Upper lobe of right lung (tissue), 1 donor: ENCODE data around the gene ST6GAL1. TPM values are rescaled to one million over a fixed set of nuclear protein-coding genes. Genes with fewer than 3 reads are reported as not detected.

Experiments
- ATAC-seq: fragments of 200-7000 bp; cut with Tn5 transposase; one replicate; pipeline ENCODE4 v1.9.1; 2020; ENCODE audit warnings: mild to moderate bottlenecking, moderate library complexity
- DNase-seq: peaks from one replicate; pipeline ENCODE4 v3.0.0-alpha.2; 2020
- H3K27ac ChIP-seq: fragments of 200-600 bp; one replicate; pipeline ENCODE4 v1.8.0; 2022
- H3K27me3 ChIP-seq: fragments of 200-600 bp; one replicate; pipeline ENCODE4 v1.8.0; 2022; ENCODE audit warnings: mild to moderate bottlenecking
- H3K36me3 ChIP-seq: fragments of 200-600 bp; one replicate; pipeline ENCODE4 v1.8.0; 2022
- H3K4me1 ChIP-seq: fragments of 200-600 bp; one replicate; pipeline ENCODE4 v1.8.0; 2022
- H3K4me3 ChIP-seq: fragments of 200-600 bp; one replicate; pipeline ENCODE4 v1.8.0; 2022; ENCODE audit warnings: mild to moderate bottlenecking
- H3K9me3 ChIP-seq: fragments of 200-600 bp; one replicate; pipeline ENCODE4 v1.8.0; 2022
- intact Hi-C: fragments of 100-400 bp; cut with DNase I; formaldehyde crosslinking; loops from one replicate; pipeline ENCODE4 v1.11.0; 2022
- total RNA-seq: library from RNA; stranded (reverse); fragmentation: NEBNext Ultra II Directional; extraction: Animal tissue kit (Norgen Biotek cat#: 25700); gene quantifications from one replicate; pipeline ENCODE4 v1.2.1, GENCODE V29; 2021
- TF ChIP-seq, protein P1 (sequence below): fragments of 200-600 bp; IDR thresholded peaks from one replicate; pipeline ENCODE4 v1.8.0; 2022; ENCODE audit warnings: antibody characterized with exemption
- donor health status: DM: no; HTN: yes; CAD: no; lungs with severe emphysema.

The ST6GAL1 gene
- total RNA-seq, 1 donor from 2014 or later: 116 TPM

DNA sequence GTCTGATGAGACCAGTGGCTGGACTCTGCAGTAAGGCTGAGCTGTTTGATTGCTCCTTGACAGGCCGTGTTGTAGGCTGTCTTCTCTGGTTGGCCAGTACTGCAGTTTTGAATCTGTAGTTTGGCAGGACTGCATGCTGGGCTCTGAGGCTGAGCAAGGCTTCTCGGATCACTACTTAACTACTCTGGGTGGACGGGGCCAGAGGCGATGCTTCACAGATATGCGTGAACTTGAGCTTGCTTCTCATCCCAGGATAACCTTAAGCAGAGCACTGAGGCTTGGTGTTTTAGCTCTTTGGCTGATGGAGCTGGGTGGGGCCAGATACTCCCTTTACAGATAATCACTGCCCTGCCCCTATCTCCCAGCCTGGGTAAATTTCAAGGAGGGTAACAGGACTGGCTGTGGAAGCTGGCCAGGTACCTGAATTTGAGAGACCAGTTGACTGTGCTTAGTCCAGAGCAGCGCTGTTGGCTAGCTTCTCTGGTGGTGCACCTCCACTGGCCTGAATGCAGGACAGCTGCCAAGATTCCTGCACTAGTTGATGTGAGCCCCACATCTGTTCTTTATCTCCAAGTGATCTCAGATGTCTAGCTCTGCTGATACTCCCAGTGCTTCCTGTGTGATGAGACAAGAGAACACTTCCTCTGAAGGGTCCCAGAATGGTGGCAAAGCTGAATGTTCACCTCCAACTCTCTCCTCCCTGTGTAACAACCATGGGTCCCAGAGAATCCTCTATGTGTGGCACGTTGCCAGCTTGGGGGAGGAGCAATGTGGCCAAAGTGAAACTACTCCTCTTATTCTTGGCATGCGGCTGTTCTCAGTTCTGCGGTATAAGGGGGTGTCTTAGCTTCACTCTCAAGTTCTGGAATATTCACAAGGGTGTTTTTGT lies 171.1 kb downstream of the ST6GAL1 start:
- ATAC-seq: peak; percentile 82
- peak; percentile 72 for DNase-seq
- H3K4me1 ChIP-seq: peaks cover 14% of the 10 kb centered on the region
- intact Hi-C loops: no loop called here
- peak overlapping the region; percentile 56 for H3K27ac ChIP-seq
- peak overlapping the region; percentile 50 for H3K4me3 ChIP-seq
- H3K27me3 ChIP-seq: no peaks in the 10 kb centered on the region
- no peaks in the 10 kb centered on the region for H3K36me3 ChIP-seq
- H3K9me3 ChIP-seq: no peaks in the 10 kb centered on the region
- TF ChIP-seq, protein P1, sequence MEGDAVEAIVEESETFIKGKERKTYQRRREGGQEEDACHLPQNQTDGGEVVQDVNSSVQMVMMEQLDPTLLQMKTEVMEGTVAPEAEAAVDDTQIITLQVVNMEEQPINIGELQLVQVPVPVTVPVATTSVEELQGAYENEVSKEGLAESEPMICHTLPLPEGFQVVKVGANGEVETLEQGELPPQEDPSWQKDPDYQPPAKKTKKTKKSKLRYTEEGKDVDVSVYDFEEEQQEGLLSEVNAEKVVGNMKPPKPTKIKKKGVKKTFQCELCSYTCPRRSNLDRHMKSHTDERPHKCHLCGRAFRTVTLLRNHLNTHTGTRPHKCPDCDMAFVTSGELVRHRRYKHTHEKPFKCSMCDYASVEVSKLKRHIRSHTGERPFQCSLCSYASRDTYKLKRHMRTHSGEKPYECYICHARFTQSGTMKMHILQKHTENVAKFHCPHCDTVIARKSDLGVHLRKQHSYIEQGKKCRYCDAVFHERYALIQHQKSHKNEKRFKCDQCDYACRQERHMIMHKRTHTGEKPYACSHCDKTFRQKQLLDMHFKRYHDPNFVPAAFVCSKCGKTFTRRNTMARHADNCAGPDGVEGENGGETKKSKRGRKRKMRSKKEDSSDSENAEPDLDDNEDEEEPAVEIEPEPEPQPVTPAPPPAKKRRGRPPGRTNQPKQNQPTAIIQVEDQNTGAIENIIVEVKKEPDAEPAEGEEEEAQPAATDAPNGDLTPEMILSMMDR: no peak

DNA sequence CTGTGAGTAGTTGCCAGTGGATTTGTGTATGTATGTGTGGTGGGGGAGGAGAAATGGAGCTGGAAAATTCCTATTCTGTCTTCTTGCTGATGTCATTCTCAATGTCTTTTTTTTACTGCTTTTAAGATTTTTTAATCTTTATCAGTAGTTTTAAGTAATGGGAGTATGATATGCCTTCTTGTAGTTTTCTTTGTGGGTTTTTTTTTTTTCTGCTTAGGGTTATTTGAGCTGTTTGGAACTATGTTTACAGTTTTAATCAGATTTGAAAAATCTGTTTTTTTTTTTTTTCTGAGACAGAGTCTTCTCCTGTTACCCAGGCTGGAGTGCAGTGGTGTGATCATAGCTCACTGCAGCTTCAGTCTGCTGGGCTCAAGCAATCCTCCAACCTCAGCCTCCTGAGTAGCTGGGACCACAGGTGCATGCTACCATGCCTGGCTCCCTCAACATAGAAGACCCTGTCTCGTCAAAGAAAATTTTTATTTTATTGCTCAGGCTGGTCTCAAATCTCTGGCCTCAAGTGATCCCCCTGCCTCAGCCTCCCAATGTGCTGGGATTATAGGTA lies 171.8 kb downstream of the ST6GAL1 start:
- no peak for ATAC-seq
- Histone ChIP-seq H3K27ac (peak overlapping the region; percentile 56), H3K27me3 (no peaks in the 10 kb centered on the region), H3K4me1 (peaks cover 14% of the 10 kb centered on the region), H3K36me3 (no peaks in the 10 kb centered on the region), H3K9me3 (no peaks in the 10 kb centered on the region), H3K4me3 (peak overlapping the region; percentile 50)
- intact Hi-C loops: no loop called here
- DNase-seq: no peak
- TF ChIP-seq, protein P1: no peak

DNA sequence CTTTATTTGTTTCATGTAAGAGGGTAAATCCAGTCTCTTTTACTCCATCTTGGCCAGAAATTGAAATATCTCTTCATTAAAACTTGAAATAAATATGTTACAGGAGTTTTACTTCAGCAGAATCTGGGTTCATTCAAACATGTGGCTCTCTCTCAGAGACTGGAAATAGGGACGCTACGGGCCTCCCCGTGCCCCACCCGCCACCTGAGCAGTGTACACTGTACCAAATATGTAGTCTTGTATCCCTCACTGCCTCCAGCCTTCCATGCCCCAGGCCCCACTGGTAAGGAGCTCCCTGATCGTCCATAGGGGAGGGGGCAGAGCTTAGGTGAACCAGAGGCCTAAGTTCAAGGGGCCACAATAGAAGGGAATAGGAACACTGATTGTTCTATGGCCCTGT lies 172.9 kb downstream of the ST6GAL1 start:
- intact Hi-C loops: no loop called here
- TF ChIP-seq, protein P1: no peak
- Histone ChIP-seq H3K27ac (no peak overlapping the region), H3K27me3 (no peaks in the 10 kb centered on the region), H3K36me3 (no peaks in the 10 kb centered on the region), H3K4me3 (no peak overlapping the region), H3K4me1 (peaks cover 14% of the 10 kb centered on the region), H3K9me3 (no peaks in the 10 kb centered on the region)
- DNase-seq: no peak
- no peak for ATAC-seq

DNA sequence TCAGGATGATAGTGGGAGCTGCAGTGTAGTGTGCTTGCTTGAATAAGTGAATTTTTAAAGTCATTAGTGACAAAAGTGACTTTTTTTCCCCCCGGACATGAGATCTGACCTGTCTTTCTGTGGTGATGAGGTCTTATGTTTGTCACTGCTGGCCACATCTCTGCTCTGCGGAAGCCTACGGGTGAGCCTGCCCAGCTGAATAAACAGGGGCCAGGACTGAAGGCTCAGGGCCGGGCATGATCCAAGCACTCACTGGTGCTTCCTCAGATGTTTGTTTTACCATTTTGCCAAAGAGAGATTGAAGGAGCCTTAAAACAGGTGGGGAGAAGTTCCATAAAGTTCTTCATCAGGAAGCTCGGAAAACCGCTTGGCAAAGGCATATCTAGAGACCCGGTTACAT lies 174.0 kb downstream of the ST6GAL1 start:
- no peaks in the 10 kb centered on the region for H3K27me3 ChIP-seq
- TF ChIP-seq, protein P1: no peak

DNA sequence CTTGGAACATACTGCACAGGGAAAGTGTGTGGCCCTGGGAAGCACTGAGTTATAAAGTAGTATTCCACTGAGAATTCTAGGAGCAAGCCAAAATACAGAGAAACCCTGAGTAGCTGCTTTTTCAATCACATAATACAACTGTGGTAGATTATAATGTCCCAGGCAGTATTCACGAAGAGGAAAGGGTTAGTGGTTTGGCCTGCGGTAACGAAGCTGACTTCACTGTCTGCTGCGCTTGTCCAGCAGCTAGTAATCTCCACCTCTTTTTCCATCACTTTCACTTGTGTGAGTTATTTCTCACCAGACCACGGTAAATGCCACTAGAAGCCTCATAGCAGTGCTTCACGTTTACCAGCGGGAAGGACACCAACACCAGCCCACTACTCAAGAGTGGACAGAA lies 174.6 kb downstream of the ST6GAL1 start:
- intact Hi-C loops: no loop called here
- DNase-seq (no peak), ATAC-seq (no peak)
- Histone ChIP-seq H3K36me3 (no peaks in the 10 kb centered on the region), H3K9me3 (no peaks in the 10 kb centered on the region), H3K4me3 (no peak overlapping the region), H3K4me1 (peaks cover 14% of the 10 kb centered on the region), H3K27ac (no peak overlapping the region), H3K27me3 (no peaks in the 10 kb centered on the region)
- TF ChIP-seq, protein P1: no peak

More for the DNA sequence above, 174.0 kb downstream of the ST6GAL1 start:
- intact Hi-C loops: no loop called here
- no peak for DNase-seq
- Histone ChIP-seq H3K36me3 (no peaks in the 10 kb centered on the region), H3K4me3 (no peak overlapping the region), H3K9me3 (no peaks in the 10 kb centered on the region), H3K4me1 (peaks cover 14% of the 10 kb centered on the region), H3K27ac (no peak overlapping the region)
- no peak for ATAC-seq
